ENCODE measurements around the gene MTOR.
"Not testable (repeated sequence)": the region's sequence is repeated elsewhere in the genome, so short reads cannot be mapped to it uniquely, and the experiment has no call there.

The MTOR gene

GRCh38 chr1:11144570-11145256 is 117.6 kb downstream of the MTOR start:
- no peak for DNase-seq

- DNase-seq: no peak
Measured at GRCh38 chr1:11143907-11144306, 118.4 kb downstream of the MTOR start.

- DNase-seq: no peak
Measured at GRCh38 chr1:11143401-11143800, 119.0 kb downstream of the MTOR start.

- DNase-seq: no peak
Measured at GRCh38 chr1:11142618-11143391, 119.5 kb downstream of the MTOR start.

- no peak for DNase-seq
Measured at GRCh38 chr1:11138952-11139351, 123.4 kb downstream of the MTOR start.

GRCh38 chr1:11138029-11138428 is 124.3 kb downstream of the MTOR start:
- DNase-seq: no peak

GRCh38 chr1:11134898-11135266 is 127.5 kb downstream of the MTOR start:
- DNase-seq: no peak

- DNase-seq: peak; percentile 10
Measured at GRCh38 chr1:11134251-11134897, 128.0 kb downstream of the MTOR start.

GRCh38 chr1:11132563-11133293 is 129.6 kb downstream of the MTOR start:
- DNase-seq: no peak

GRCh38 chr1:11131816-11132215 is 130.5 kb downstream of the MTOR start:
- DNase-seq: no peak

- DNase-seq: no peak
Measured at GRCh38 chr1:11130406-11130805, 131.9 kb downstream of the MTOR start.

- DNase-seq: no peak
Measured at GRCh38 chr1:11129649-11130390, 132.5 kb downstream of the MTOR start.

- DNase-seq: no peak
Measured at GRCh38 chr1:11126569-11126968, 135.8 kb downstream of the MTOR start.

GRCh38 chr1:11125931-11126330 is 136.4 kb downstream of the MTOR start:
- DNase-seq: no peak

GRCh38 chr1:11124965-11125364 is 137.4 kb downstream of the MTOR start:
- no peak for DNase-seq

- no peak for DNase-seq
Measured at GRCh38 chr1:11116318-11116717, 146.0 kb downstream of the MTOR start.

- peak; percentile 20 for DNase-seq
Measured at GRCh38 chr1:11114966-11115365, 147.4 kb downstream of the MTOR start.

GRCh38 chr1:11109047-11109760 is 153.1 kb downstream of the MTOR start:
- DNase-seq: no peak

- no peak for DNase-seq
Measured at GRCh38 chr1:11107599-11107998, 154.8 kb downstream of the MTOR start.

GRCh38 chr1:11105586-11105985 is 156.8 kb downstream of the MTOR start:
- no peak for DNase-seq

- DNase-seq: no peak
Measured at GRCh38 chr1:11101347-11101746, 161.0 kb downstream of the MTOR start.

GRCh38 chr1:11100806-11101205 is 161.5 kb downstream of the MTOR start:
- not testable (repeated sequence) for DNase-seq

All from NCI-H1105 treated with DMSO at 0.1 percent for 48 hours (cell line).